GF-D8 (cell line): ENCODE data around the gene ZNF423.
"Not testable (repeated sequence)": the region's sequence is repeated elsewhere in the genome, so short reads cannot be mapped to it uniquely, and the experiment has no call there.

Source experiments
- DNase-seq: peaks from one replicate; lab custom pipeline; 2025; lab: John Stamatoyannopoulos, UW

ZNF423 gene

GRCh38 chr16:49695782-49696413 lies 160.0 kb downstream of the ZNF423 start:
- DNase-seq = no peak

- no peak for DNase-seq
Observed at GRCh38 chr16:49693445-49693844, 162.5 kb downstream of the ZNF423 start.

- DNase-seq = no peak
Observed at GRCh38 chr16:49690778-49691177, 165.1 kb downstream of the ZNF423 start.

GRCh38 chr16:49688036-49688697 lies 167.7 kb downstream of the ZNF423 start:
- no peak for DNase-seq

- no peak for DNase-seq
Observed at GRCh38 chr16:49687476-49688002, 168.4 kb downstream of the ZNF423 start.

DNA sequence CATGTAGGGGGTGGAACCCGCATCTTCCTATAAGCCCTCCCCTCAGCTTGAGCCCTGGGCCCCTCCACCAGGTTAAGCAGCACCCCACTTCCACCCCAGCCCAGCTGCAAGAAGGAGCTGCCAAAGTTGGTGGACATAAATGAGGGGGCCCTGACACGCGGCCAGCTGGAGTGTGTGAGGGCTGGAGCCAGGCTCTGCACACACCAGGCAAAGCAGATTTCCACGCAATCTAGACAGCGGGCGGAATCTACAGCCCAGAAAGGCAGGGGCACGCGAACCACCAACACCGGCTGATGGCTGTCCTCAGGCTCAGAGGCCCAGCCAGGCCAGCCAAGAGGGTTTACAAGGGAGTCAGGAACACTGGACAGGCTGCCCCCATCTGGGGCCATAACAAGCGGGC lies 171.2 kb downstream of the ZNF423 start:
- DNase-seq = no peak

GRCh38 chr16:49682577-49683165 lies 173.2 kb downstream of the ZNF423 start:
- no peak for DNase-seq

DNA sequence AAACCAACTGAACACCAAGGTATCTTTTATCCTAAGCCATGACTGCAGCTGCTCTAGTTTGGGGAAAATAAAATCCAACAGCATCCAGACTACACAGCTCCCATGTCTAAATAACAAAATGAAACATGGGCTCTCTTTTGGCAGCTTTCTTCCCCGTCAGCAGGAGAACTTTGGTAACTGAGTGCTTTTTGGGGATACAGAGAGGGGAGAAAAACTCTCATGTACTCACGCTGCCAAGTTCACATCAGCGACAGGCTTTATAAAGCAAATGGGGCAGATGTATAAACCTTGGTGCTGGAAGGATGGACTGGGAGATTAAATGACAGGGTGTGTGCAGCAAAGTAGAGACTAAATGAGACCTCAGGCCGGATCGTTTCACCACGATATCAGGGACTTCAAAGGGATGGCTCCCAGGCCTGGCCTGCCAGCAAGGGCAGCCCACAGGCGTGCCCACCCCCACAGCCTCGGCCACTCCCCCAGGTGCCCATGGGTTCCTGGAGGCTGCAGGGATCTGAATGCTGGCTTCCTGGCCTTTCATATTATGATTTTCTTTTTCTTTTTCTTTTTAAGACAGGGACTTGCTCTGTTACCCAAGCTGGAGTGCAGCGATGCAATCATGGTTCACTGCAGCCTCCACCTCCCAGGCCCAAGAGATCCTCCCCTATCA lies 174.6 kb downstream of the ZNF423 start:
- DNase-seq = no peak

DNA sequence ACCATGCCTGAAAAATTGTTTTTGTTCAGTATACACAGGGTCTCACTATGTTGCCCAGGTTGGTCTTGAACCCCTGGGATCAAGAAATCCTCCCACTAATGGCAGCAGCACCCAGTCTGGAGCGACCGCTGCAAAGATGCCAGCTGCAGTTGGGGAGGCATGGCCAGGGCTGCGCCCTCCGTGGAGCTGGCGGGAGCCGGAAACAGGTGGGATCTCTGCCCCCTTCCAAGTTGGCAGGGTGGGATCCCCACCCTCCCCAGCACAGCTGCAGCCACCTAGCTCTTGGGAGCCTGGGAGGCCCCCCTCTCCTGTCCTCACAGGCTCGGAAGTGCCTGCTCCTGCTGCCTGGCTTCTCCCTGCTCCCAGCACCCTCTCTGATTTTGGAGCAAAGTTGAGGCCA lies 176.8 kb downstream of the ZNF423 start:
- no peak for DNase-seq

DNA sequence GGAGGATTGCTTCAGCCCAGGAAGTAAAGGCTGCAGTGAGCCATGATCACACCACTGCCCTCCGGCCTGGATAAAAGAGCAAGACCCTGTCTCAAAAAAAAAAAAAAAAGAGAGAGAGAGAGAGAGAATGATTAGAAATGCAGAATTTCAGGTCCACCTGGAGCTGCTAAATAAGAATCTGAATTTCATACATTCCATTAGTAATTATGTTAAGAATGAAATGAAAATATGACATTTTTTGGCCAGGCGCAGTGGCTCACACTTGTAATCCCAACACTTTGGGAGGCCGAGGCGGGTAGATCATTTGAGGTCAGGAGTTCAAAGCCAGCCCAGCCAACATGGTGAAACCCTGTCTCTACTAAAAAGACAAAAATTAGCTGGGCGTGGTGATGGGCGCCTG lies 178.3 kb downstream of the ZNF423 start:
- DNase-seq = not testable (repeated sequence)

DNA sequence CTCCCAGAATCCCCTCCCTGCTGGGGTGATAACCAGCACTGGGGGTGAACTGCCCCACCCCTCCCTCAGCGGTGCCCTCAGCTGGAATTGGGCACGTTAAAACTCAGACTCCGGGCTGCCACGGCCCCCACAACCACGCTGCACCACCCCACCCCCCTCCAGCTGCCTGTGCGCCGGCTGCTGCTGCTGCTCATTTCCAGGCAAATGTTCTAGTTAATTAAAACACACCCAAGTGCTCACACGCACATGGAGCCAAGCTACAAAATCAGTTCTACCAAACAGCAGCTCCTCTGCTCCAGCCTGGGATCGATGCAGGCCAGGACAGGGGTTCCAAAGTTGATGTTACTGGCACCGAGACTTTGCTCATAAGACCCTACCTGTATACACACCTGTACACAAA lies 180.5 kb downstream of the ZNF423 start:
- no peak for DNase-seq

- no peak for DNase-seq
Observed at GRCh38 chr16:49674990-49675389, 180.9 kb downstream of the ZNF423 start.

- DNase-seq = no peak
Observed at GRCh38 chr16:49674351-49674851, 181.5 kb downstream of the ZNF423 start.

DNA sequence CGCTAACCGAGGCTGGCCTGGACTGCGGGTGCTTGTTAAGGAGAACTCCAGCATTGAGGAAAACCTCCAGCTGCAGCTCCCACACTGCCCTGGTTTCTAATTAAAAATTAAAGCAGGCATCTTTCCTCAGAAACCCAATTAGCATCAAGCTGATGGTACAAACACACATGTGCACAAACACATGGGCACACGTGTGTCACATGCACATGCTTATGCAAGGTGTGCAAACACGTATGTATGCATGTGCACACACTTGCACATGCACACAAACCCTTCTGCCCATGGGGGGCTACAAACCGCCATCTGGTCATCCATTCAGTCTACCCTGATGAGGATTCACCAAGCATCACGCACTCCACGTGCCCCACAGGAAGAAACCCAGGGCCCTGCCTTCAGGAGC lies 182.5 kb downstream of the ZNF423 start:
- DNase-seq = no peak

DNA sequence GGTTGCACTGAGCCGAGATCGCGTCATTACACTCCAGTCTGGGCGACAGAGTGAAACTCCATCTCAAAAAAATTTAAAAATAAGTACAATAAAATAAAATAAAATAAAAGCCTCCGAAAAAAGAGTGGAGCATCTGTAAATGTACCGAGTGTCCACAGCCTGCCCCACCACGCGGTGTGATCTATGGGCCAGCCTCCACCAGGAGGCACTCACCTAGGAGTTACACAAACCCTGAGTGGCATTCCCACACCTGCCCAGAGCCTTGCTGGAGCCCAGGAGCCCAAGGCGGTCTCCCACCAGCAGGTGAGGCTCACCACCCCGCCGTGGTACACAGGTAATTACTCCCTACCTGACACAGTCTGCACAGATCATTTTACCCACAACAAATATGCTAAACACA lies 183.2 kb downstream of the ZNF423 start:
- no peak for DNase-seq

DNA sequence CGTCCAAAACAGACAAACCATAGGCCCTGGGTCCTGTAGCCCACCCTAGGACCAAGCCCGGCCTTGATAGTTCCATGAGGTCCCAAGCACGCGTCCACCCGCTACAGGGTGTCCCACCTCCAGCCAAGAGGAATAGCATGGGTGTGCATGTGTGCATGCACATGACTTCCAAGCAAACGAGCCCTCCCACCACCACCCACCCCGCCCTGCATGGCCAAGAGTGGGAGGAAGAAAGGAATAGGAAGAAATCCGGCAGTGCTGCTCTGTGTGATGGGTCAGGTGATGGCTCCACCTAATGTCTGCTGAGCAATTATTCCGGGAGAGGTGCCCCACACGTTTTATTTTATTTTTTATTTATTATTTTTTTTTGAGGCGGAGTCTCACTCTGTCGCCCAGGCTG lies 184.6 kb downstream of the ZNF423 start:
- DNase-seq = no peak

DNA sequence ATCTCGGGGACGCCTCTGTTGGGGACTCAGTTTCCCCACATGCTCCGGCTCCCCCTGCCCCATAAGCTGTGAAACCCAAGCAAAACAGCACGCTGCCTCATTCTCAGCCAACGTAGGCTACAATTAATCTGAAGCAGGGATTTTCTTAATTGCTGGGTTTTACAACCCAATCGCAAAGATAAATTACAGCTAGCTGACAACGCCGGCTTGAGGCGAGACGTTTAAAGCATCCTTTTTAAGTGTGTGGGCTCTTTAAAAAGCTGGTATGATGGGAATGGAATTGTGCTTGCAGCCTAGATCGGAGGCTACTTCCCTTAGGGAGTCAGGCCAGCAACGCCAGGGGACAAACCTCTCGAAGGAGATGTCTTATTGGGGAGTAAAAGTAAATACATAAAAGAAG lies 185.3 kb downstream of the ZNF423 start:
- DNase-seq = no peak

- DNase-seq = no peak
Observed at GRCh38 chr16:49665482-49666230, 190.3 kb downstream of the ZNF423 start.

- no peak for DNase-seq
Observed at GRCh38 chr16:49664221-49665215, 191.4 kb downstream of the ZNF423 start.
